ENCODE measurements around the gene MGMT. TPM values are rescaled to one million over a fixed set of nuclear protein-coding genes. Genes with fewer than 3 reads are reported as not detected.

The MGMT gene
- total and polyA plus RNA-seq, 2 donors (not counting 3 experiments of a cell fraction or from before 2014, with no cell fraction given), result 15.0 to 15.2 TPM

- H4K20me1 ChIP-seq (replicated peaks; ENCODE audit: control insufficient read depth, extremely low read depth, insufficient read depth, low read length), result no peaks in the 10 kb centered on the region
- H3K79me2 ChIP-seq (ENCODE audit: control insufficient read depth, insufficient read depth, low read length), result no peaks in the 10 kb centered on the region
- no peak overlapping the region for H3K9ac ChIP-seq (replicated peaks; ENCODE audit: extremely low read depth, insufficient read depth, low read length)
- no peak for DNase-seq (ENCODE audit: low read depth, low spot score)
- no peak overlapping the region for H2AFZ ChIP-seq (ENCODE audit: low read depth, low read length)
- no peak overlapping the region for H3K4me2 ChIP-seq (ENCODE audit: insufficient read depth, low read length)
- intact Hi-C loops (cut with micrococcal nuclease) (no loop called here), dilution Hi-C loops (cut with MboI; ENCODE audit: extremely low pct_ligation_motif_present, low sequenced_read_pairs) (no loop called here)
- no peak overlapping the region for H3K27ac ChIP-seq (ENCODE audit: insufficient read depth, low read depth, low read length)
- no peaks in the 10 kb centered on the region for H3K36me3 ChIP-seq (ENCODE audit: control insufficient read depth in 2 of 2, extremely low read depth in 1 of 2, insufficient read depth in 2 of 2, low read length in 2 of 2)
- TF ChIP-seq FOS (IDR thresholded peaks at IDR 0.05; ENCODE audit: borderline replicate concordance, insufficient read depth, low read length) (no peak), MAX (IDR thresholded peaks at IDR 0.05; ENCODE audit: insufficient read depth, insufficient read length) (no peak), POLR2AphosphoS5 (IDR thresholded peaks at IDR 0.05; ENCODE audit: insufficient read depth, low read depth, low read length) (no peak), CTCF (IDR thresholded peaks at IDR 0.05; ENCODE audit: extremely low read depth in 1 of 2, insufficient read depth in 1 of 2, low read depth in 1 of 2, low read length in 2 of 2) (no peak), GATA2 (IDR thresholded peaks at IDR 0.05; ENCODE audit: insufficient read depth, insufficient read length, low read depth, low read length) (no peak)
- H3K4me3 ChIP-seq (replicated peaks in 1 of 3; ENCODE audit: insufficient read depth in 1 of 3, low read depth in 1 of 3, low read length in 3 of 3), result no peak overlapping the region
- BruUV-seq (replicated peaks), result no TSS peak
- FAIRE-seq, result no peak
- no peaks in the 10 kb centered on the region for H3K9me1 ChIP-seq (replicated peaks; ENCODE audit: control insufficient read depth, extremely low read depth, insufficient read depth, low read length)
- H3K9me3 ChIP-seq (replicated peaks; ENCODE audit: control insufficient read depth, insufficient read depth, low read length), result no peaks in the 10 kb centered on the region
- CTCF ChIA-PET, result no interaction called here
- no peaks in the 10 kb centered on the region for H3K27me3 ChIP-seq (ENCODE audit: control insufficient read depth in 2 of 2, insufficient read depth in 2 of 2, low read length in 2 of 2)
- H3K4me1 ChIP-seq (ENCODE audit: control insufficient read depth, extremely low read depth, insufficient read depth, low read length), result no peaks in the 10 kb centered on the region
- POLR2A ChIA-PET, result no interaction called here
Observed at GRCh38 chr10:129703287-129704137, 236.5 kb downstream of the MGMT start.
